Activated CD4-positive, alpha-beta T cell treated with anti-CD3 and anti-CD28 coated beads, Interleukin-2, amount 50 U/mL, for 4 hours (primary cell): ENCODE data around the gene GPD1L.
A peak's percentile ranks its signal among the peaks of the same experiment; 100 is the strongest.
"Not testable (repeated sequence)": the region's sequence is repeated elsewhere in the genome, so short reads cannot be mapped to it uniquely, and the experiment has no call there.

Experiments used
- DNase-seq, 2 experiments: peaks; one replicate each; pipeline ENCODE4 v3.0.0-alpha.2; 2020

The GPD1L gene

GRCh38 chr3:32106929-32107362, 526 bp downstream of the GPD1L start:
- DNase-seq = peak in 1 of 2 experiments; percentile 9

- DNase-seq = not testable (repeated sequence)
Observed at GRCh38 chr3:32108224-32108623, 1.8 kb downstream of the GPD1L start.

GRCh38 chr3:32109256-32109655, 2.8 kb downstream of the GPD1L start:
- DNase-seq = no peak

GRCh38 chr3:32110233-32110760, 3.9 kb downstream of the GPD1L start:
- DNase-seq = no peak

- no peak for DNase-seq
Observed at GRCh38 chr3:32111560-32111959, 5.1 kb downstream of the GPD1L start.

GRCh38 chr3:32113566-32113965, 7.1 kb downstream of the GPD1L start:
- DNase-seq = no peak

GRCh38 chr3:32113981-32114545, 7.6 kb downstream of the GPD1L start:
- DNase-seq = no peak

GRCh38 chr3:32114546-32115386, 8.3 kb downstream of the GPD1L start:
- DNase-seq = peak; percentile 40 to 44

- DNase-seq = no peak
Observed at GRCh38 chr3:32117320-32117719, 10.9 kb downstream of the GPD1L start.

- no peak for DNase-seq
Observed at GRCh38 chr3:32118215-32118614, 11.8 kb downstream of the GPD1L start.

GRCh38 chr3:32120471-32120870, 14.1 kb downstream of the GPD1L start:
- no peak for DNase-seq

- no peak for DNase-seq
Observed at GRCh38 chr3:32121137-32121536, 14.7 kb downstream of the GPD1L start.

GRCh38 chr3:32123620-32124019, 17.2 kb downstream of the GPD1L start:
- no peak for DNase-seq

- no peak for DNase-seq
Observed at GRCh38 chr3:32125012-32125411, 18.6 kb downstream of the GPD1L start.

- no peak for DNase-seq
Observed at GRCh38 chr3:32126305-32127015, 20.0 kb downstream of the GPD1L start.

GRCh38 chr3:32127219-32127826, 20.9 kb downstream of the GPD1L start:
- no peak for DNase-seq

- no peak for DNase-seq
Observed at GRCh38 chr3:32128936-32129335, 22.5 kb downstream of the GPD1L start.

GRCh38 chr3:32129832-32130231, 23.4 kb downstream of the GPD1L start:
- DNase-seq = no peak

GRCh38 chr3:32132121-32132520, 25.7 kb downstream of the GPD1L start:
- no peak for DNase-seq

- no peak for DNase-seq
Observed at GRCh38 chr3:32132706-32133105, 26.3 kb downstream of the GPD1L start.

GRCh38 chr3:32136703-32137102, 30.3 kb downstream of the GPD1L start:
- no peak for DNase-seq

- no peak for DNase-seq
Observed at GRCh38 chr3:32137870-32138269, 31.4 kb downstream of the GPD1L start.

GRCh38 chr3:32138545-32139104, 32.2 kb downstream of the GPD1L start:
- no peak for DNase-seq
